Transverse colon (tissue), 4 donors: ENCODE results near the gene NTN3. TPM values are rescaled to one million over a fixed set of nuclear protein-coding genes. Genes with fewer than 3 reads are reported as not detected.

ENCODE experiments used
- DNase-seq: peaks from one replicate; pipeline ENCODE4 v3.0.0-alpha.2; 2019
- H3K27ac ChIP-seq, 4 donors: fragments of 200-600 bp; sonication (generic); 2 replicates each; pipeline ENCODE4 v1.5.1; 2016 to 2018; ENCODE audit warnings: inconsistent platforms in 4 of 4
- H3K27me3 ChIP-seq: fragments of 200-600 bp; sonication (generic); 2 replicates; pipeline ENCODE4 v1.5.1; 2017; ENCODE audit warnings: inconsistent platforms
- H3K36me3 ChIP-seq, 4 donors: fragments of 200-600 bp; sonication (generic); 2 replicates each; pipeline ENCODE4 v1.5.1; 2017 to 2019; ENCODE audit warnings: inconsistent platforms in 4 of 4
- H3K4me1 ChIP-seq, 4 donors: fragments of 200-600 bp; sonication (generic); 2 replicates each; pipeline ENCODE4 v1.5.1; 2017 to 2020; ENCODE audit warnings: inconsistent platforms in 4 of 4
- H3K4me3 ChIP-seq, 4 donors: fragments of 200-600 bp; sonication (generic); 1 replicate in 1 of 4; 2 replicates in 3 of 4; pipeline versions ENCODE4 v1.5.1 to v1.6.1; 2017 to 2019; ENCODE audit warnings: inconsistent platforms in 4 of 4
- H3K9me3 ChIP-seq, 2 donors: fragments of 200-600 bp; sonication (generic); 2 replicates each; pipeline ENCODE4 v1.5.1; 2017 to 2019; ENCODE audit warnings: inconsistent platforms in 2 of 2
- EP300 ChIP-seq: sonication (generic); formaldehyde crosslinking; IDR thresholded peaks from one replicate; pipeline ENCODE4 v1.6.1; 2017; ENCODE audit warnings: antibody characterized with exemption, low read depth
- POLR2A ChIP-seq: fragments of 450-650 bp; IDR thresholded peaks from one replicate; pipeline ENCODE4 v1.6.1; 2016; ENCODE audit warnings: antibody characterized with exemption, mild to moderate bottlenecking, moderate library complexity
- POLR2AphosphoS5 ChIP-seq, 3 donors: sonication (generic); formaldehyde crosslinking; IDR thresholded peaks; one replicate each; pipeline ENCODE4 v1.6.1; 2016; ENCODE audit warnings: antibody characterized with exemption in 3 of 3
- WGBS, 2 donors: methylation state at CpG; one replicate each; pipeline ENCODE4 v1.1.5; 2018; ENCODE audit warnings: low coverage in 1 of 2; 5-methylcytosine and 5-hydroxymethylcytosine counted together
- in situ Hi-C, 4 donors: fragments of 200-750 bp; cut with MboI; loops; one replicate each; pipeline versions ENCODE4 v1.15.0 to v1.15.1; 2017; ENCODE audit warnings: low sequenced_read_pairs in 3 of 4, low pct_ligation_motif_present in 1 of 4, low pct_unique_long_range_greater_than_20kb in 1 of 4
- intact Hi-C: fragments of 100-400 bp; cut with DNase I; formaldehyde crosslinking; loops from one replicate; pipeline ENCODE4 v1.15.1; 2023; ENCODE audit warnings: low total_unique reads
- small RNA-seq, 4 donors: library from RNA; depleted of rRNA; stranded (forward); fragments of <200 nt; gene quantifications; one replicate each; pipeline ENCODE3, GENCODE V24; 2016
- total RNA-seq, 4 donors: library from RNA; depleted of rRNA; stranded (reverse); fragments of >200 nt; gene quantifications; one replicate each; pipeline ENCODE4 v1.1.0, GENCODE V29; 2016
- TF ChIP-seq, protein P1 (sequence below), 5 experiments: fragments of 200-600 bp in 3 of 5; fragments of 450-650 bp in 2 of 5; sonication (generic) in 3 of 5; IDR thresholded peaks; 1 replicate in 2 of 5; 2 replicates in 3 of 5; pipeline ENCODE4 v1.5.1; 2016 to 2017; ENCODE audit warnings: antibody characterized with exemption in 5 of 5, inconsistent platforms in 3 of 5, mild to moderate bottlenecking in 2 of 5, moderate library complexity in 1 of 5

The NTN3 gene
- total RNA-seq, 4 donors from 2014 or later: not detected

DNA sequence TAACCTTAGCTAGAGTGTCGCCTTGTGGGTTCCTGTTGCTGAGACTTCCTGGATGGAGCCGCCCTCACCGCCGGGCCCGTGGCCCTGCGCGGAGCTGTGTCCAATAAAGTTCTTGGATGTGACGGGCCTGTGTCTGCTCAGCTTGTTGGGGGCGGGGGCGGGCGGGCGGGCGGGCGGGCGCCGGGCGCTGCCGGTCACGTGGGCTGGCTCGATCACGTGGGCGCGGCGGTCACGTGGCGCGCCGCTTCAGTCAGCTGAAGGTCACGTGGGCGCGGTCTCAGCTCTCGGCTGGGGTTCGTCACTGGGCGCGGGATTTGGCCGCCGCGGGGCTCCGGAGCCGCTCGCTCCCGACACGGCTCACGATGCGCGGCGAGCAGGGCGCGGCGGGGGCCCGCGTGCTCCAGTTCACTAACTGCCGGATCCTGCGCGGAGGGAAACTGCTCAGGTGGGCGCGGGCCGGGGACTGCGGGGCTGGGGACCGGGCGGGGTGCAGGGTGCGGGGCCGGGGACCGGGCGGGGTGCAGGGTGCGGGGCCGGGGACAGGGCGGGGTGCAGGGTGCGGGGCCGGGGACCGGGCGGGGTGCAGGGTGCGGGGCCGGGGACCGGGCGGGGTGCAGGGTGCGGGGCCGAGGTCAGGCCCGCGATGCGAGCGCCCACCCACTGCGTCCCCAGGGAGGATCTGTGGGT, 49.1 kb downstream of the NTN3 start, which contains the start of gene AMDHD2:
AMDHD2 (plus strand) TSS at position 275 of the 687 bp plus-strand sequence; CDS start at position 363, 88 bp downstream.
- peak; percentile 63 for TF ChIP-seq POLR2A
- TF ChIP-seq POLR2AphosphoS5 (IDR thresholded peaks at IDR 0.05): peak; percentile 84 to 93 (median 86)
- TF ChIP-seq EP300: no peak
- DNase-seq: peak; percentile 92
- no peaks in the 10 kb centered on the region for H3K36me3 ChIP-seq
- in situ Hi-C loops (no loop called here), intact Hi-C loops (no loop called here)
- peak within 1 kb of the TSS; percentile 96 to 99 (median 98) for H3K27ac ChIP-seq
- peak within 1 kb of the TSS; percentile 72 to 78 (median 74) for H3K4me3 ChIP-seq
- H3K9me3 ChIP-seq: no peaks in the 10 kb centered on the region
- H3K27me3 ChIP-seq: no peaks in the 10 kb centered on the region
- WGBS, 2 donors: 1% methylated on average over 27 of the region's 83 CpGs; no CpG with 5 or more reads in 1 of the 2 donors
- peaks cover 43 to 74% (median 71%) of the 10 kb centered on the region in 4 donors for H3K4me1 ChIP-seq

DNA sequence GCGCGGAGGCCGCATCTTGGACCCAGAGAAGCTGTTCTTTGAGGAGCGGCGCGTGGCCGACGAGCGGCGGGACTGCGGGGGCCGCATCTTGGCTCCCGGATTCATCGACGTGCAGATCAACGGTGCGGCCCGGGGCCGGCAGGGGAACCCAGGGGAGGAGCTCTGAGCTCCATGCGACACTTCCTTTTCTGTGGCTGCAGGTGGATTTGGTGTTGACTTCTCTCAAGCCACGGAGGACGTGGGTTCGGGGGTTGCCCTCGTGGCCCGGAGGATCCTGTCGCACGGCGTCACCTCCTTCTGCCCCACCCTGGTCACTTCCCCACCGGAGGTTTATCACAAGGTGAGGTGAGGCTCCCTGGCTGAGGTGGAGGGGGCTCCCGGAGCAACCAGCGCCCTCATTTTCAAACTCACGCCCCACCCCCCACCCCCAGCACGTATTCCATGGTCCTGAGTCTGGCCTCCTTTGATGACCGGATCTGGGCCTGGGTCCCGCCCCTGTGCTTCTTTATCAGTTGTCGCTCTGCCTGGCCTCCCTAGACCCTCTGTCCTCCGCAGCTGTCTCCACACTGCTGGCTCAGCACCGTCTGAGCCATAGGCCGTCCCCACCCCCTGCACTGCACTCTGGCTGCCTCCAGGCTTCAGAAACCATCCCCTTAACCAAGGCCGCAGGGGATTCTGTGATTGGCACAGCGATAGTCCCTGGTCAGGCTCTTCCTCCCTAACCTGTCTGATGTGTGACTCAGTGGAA, 49.9 kb downstream of the NTN3 start:
- H3K9me3 ChIP-seq: no peaks in the 10 kb centered on the region
- intact Hi-C loops (no loop called here), in situ Hi-C loops (no loop called here)
- peaks cover 38 to 67% (median 64%) of the 10 kb centered on the region in 4 donors for H3K4me1 ChIP-seq
- peak; percentile 59 for DNase-seq
- H3K4me3 ChIP-seq: peak overlapping the region; percentile 72 to 78 (median 74)
- H3K27ac ChIP-seq: peak overlapping the region; percentile 96 to 99 (median 98)
- no peaks in the 10 kb centered on the region for H3K36me3 ChIP-seq
- no peaks in the 10 kb centered on the region for H3K27me3 ChIP-seq
- TF ChIP-seq POLR2A (no peak), POLR2AphosphoS5 (IDR thresholded peaks at IDR 0.05) (no peak), EP300 (no peak)
- TF ChIP-seq, protein P1, sequence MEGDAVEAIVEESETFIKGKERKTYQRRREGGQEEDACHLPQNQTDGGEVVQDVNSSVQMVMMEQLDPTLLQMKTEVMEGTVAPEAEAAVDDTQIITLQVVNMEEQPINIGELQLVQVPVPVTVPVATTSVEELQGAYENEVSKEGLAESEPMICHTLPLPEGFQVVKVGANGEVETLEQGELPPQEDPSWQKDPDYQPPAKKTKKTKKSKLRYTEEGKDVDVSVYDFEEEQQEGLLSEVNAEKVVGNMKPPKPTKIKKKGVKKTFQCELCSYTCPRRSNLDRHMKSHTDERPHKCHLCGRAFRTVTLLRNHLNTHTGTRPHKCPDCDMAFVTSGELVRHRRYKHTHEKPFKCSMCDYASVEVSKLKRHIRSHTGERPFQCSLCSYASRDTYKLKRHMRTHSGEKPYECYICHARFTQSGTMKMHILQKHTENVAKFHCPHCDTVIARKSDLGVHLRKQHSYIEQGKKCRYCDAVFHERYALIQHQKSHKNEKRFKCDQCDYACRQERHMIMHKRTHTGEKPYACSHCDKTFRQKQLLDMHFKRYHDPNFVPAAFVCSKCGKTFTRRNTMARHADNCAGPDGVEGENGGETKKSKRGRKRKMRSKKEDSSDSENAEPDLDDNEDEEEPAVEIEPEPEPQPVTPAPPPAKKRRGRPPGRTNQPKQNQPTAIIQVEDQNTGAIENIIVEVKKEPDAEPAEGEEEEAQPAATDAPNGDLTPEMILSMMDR (IDR thresholded peaks at IDR 0.05): no peak
- 27% methylated on average over 26 of the region's 41 CpGs; no CpG with 5 or more reads in 1 of the 2 donors for WGBS, 2 donors

Small RNA genes lying within 50 kb of the gene (small RNA-seq; reads per million reads assigned to genes)
- gene AC093525.1: 0 reads per million in 4 donors
- gene MIR6768: 0 reads per million in 4 donors

Other genes with a start within 250 kb of the NTN3 start
- 100 to 1,000 TPM in 1 of 4 donors, 10 to 100 TPM in 3; 36.5 to 124 (median 53.6) TPM for gene E4F1, start 247.7 kb upstream of the NTN3 start, total RNA-seq
- 1 to 10 TPM in 1 of 4 donors, under 1 TPM in 2, not detected in 1; 0.55 to 3.0 (median 0.64) TPM for gene DNASE1L2, start 234.9 kb upstream of the NTN3 start, total RNA-seq
- gene ECI1, start 219.7 kb upstream of the NTN3 start, total RNA-seq: 100 to 1,000 TPM in 2 of 4 donors, 10 to 100 TPM in 2; 24.5 to 218 (median 100) TPM
- gene RNPS1, start 203.2 kb upstream of the NTN3 start, total RNA-seq: 100 to 1,000 TPM; 110 to 153 (median 126) TPM
- 1 to 10 TPM; 3.4 to 8.6 (median 3.7) TPM for gene ABCA3, start 130.6 kb upstream of the NTN3 start, total RNA-seq
- 10 to 100 TPM in 1 of 4 donors, 1 to 10 TPM in 2, under 1 TPM in 1; 0.75 to 24.9 (median 2.3) TPM for gene CCNF, start 41.9 kb upstream of the NTN3 start, total RNA-seq
- gene TEDC2, start 11.2 kb upstream of the NTN3 start, total RNA-seq: 1 to 10 TPM in 2 of 4 donors, not detected in 2; 1.4 to 2.3 TPM
- gene TBC1D24, start 3.8 kb downstream of the NTN3 start, total RNA-seq: 10 to 100 TPM in 2 of 4 donors, 1 to 10 TPM in 2; 8.3 to 19.3 (median 11.6) TPM
- 100 to 1,000 TPM; 101 to 237 (median 135) TPM for gene ATP6V0C, start 42.7 kb downstream of the NTN3 start, total RNA-seq
- gene AMDHD2, start 49.1 kb downstream of the NTN3 start, total RNA-seq: 100 to 1,000 TPM in 1 of 4 donors, 10 to 100 TPM in 3; 30.2 to 115 (median 52.4) TPM
- gene CEMP1, start 60.1 kb downstream of the NTN3 start, total RNA-seq: 1 to 10 TPM in 2 of 4 donors, not detected in 2; 1.9 to 3.1 TPM
- gene PDPK1, start 66.7 kb downstream of the NTN3 start, total RNA-seq: 10 to 100 TPM; 39.6 to 96.9 (median 69.5) TPM
- 100 to 1,000 TPM in 1 of 4 donors, 10 to 100 TPM in 3; 44.2 to 107 (median 60.3) TPM for gene KCTD5, start 211.2 kb downstream of the NTN3 start, total RNA-seq
- 1 to 10 TPM in 1 of 4 donors, not detected in 3; 1.3 TPM for gene PRSS27, start 248.9 kb downstream of the NTN3 start, total RNA-seq